Activated T-cell treated with anti-CD3 and anti-CD28 coated beads for 24 hours (primary cell): ENCODE results near the gene SMAD4.
"Not testable (repeated sequence)": the region's sequence is repeated elsewhere in the genome, so short reads cannot be mapped to it uniquely, and the experiment has no call there.

Experiments used
- DNase-seq: peaks from one replicate; pipeline ENCODE4 v3.0.0-alpha.2; 2020; ENCODE audit warnings: low read depth

The SMAD4 gene

GRCh38 chr18:51029694-51030536, at the start of gene SMAD4:
Gene SMAD4, plus strand, starts transcription at chr18:51030213. Its CDS starts 16,834 bp downstream, at chr18:51047047.
- DNase-seq: peak; percentile 96

DNA sequence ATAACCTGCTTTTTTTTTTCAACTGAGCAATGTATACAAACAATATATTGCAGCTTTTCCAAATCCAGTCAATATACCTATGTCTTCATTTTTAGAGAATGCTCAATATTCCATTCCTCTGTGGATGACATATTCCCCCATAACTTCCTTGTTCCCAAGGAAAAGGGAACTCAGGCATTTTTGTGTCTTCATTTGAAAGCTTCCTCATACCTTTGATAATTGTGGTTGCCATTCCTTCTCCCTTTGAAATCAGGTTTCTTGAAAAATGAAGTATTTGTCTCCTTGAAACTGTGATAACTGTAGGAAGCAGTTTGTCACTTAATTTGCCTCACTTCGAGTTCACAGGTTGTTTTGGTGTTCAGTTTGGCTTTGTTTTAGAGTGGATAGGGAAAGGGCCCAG, 48.6 kb upstream of the SMAD4 start:
- no peak for DNase-seq

DNA sequence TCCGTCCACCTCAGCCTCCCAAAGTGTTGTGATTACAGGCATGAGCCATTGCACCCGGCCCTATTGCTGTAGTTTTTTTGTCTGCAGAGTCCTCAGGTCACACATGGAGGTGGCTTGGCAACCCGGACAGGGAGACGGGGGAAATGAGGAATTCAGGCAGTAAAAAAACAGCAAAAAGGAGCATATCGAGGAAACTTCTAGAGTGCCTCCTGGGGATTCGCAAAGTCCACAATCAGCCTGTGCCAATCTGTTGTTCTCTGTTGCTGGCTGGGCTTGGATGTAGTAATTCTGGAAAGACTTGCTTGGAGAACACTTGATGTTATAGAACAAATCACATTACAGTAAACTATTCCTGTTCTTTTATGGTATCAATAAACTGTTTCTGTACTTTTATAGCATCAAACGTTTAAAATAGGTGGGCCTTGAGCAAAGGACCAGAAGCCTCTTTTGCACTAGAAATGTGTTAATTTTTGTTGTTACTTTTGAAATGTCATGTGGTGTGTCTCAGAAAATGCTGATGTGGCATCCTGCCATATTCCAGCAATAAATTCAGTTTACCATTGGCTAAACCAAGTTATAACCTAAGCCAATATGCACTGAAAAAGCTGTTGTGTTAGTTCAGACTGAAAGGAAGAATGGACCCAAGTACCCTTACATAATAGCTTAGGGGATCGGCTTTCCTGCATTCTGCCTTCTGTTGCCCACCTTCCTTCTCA, 47.8 kb upstream of the SMAD4 start:
- DNase-seq: no peak

DNA sequence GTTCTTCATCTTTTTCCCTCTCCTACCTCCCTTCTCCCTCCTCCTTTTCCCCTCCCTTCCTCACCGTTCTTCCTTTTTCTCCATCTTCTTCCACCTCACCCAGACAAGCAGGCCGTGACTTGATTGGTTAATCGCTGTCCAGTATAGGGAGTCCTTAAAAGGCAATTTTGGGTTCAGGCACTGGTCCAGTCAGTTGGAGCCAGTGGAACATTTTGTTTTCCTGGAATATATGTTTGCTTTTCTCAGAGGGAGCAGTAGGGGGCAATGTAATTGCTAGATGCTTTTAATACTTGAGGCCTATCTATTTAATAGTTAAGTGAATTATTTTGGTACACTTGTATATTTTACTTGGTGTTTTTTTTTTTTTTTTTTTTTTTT, 47.2 kb upstream of the SMAD4 start:
- DNase-seq: no peak

GRCh38 chr18:50986360-50987087, 43.5 kb upstream of the SMAD4 start:
- DNase-seq: no peak

- DNase-seq: no peak
Measured at GRCh38 chr18:50987261-50987660, 42.8 kb upstream of the SMAD4 start.

DNA sequence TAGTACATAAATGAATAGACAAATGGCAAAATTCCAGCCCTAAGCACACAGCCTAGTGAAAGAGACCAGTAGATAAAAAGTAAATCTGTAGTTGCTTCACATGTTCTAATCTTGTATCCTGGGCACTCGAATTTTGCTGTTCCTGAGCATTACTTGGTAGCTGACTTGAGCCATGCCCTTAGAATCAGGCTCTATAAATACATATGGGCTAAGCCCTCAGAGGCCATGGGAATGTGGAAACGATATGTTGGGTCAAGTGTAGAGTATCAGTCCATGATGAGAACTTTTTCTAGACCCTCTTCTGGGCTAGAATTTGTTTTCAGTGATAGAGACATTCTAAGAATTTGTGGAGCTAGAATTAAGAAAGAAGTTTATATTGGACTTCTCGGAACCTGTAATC, 40.3 kb upstream of the SMAD4 start:
- no peak for DNase-seq

DNA sequence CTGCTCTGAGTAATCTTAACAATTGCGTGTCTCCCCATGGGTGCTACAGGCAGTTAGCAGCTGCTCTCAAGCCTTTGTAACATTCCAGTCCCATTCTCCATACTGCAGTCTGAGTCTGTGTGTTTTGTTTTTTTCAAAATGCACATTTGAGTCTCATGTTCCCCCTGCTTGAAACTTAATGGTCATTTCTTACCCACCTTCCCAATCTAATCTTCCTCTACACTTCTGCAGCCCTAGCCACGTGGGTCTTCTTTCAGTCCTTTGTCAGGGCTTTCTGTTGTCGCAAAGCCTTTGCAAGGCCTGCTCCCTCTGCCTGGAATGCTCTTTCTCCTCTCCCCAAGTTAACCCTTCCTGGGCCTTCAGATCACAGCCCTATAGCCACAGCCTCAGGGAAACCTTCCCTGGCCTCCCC, 37.7 kb upstream of the SMAD4 start:
- DNase-seq: no peak

GRCh38 chr18:50994031-50994430, 36.0 kb upstream of the SMAD4 start:
- DNase-seq: no peak

- DNase-seq: not testable (repeated sequence)
Measured at GRCh38 chr18:51003174-51003573, 26.8 kb upstream of the SMAD4 start.

DNA sequence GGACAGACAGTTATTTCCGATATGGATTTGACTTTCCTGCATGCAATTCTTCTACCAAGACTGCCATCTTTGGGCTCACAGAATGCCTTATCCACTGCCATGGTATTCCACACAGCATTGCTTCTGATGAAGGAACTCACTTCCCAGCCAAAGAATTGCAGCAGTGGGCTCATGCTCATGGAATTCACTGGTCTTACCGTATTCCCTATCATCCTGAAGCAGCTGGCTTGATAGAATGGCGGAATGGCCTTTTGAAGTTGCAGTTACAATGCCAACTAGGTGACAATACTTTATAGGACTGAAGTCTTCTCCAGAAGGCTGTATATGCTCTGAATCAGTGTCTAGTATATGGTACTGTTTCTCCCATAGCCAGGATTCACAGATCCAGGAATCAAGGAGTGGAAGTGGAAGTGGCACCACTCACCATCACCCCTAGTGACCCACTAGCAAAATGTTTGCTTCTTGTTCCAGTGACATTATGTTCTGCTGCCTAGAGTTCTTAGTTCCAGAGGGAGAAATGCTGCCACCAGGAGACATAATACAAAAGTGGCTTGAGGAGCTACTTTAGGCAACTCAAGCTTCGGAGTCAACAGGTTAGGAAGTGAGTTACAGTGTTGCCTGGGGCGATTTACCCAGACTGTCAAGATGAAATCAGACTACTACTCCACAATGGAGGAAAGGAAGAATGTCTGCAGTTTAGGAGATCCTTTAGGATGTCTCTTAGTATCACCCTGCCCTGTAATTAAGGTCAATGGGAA, 23.8 kb upstream of the SMAD4 start:
- no peak for DNase-seq

DNA sequence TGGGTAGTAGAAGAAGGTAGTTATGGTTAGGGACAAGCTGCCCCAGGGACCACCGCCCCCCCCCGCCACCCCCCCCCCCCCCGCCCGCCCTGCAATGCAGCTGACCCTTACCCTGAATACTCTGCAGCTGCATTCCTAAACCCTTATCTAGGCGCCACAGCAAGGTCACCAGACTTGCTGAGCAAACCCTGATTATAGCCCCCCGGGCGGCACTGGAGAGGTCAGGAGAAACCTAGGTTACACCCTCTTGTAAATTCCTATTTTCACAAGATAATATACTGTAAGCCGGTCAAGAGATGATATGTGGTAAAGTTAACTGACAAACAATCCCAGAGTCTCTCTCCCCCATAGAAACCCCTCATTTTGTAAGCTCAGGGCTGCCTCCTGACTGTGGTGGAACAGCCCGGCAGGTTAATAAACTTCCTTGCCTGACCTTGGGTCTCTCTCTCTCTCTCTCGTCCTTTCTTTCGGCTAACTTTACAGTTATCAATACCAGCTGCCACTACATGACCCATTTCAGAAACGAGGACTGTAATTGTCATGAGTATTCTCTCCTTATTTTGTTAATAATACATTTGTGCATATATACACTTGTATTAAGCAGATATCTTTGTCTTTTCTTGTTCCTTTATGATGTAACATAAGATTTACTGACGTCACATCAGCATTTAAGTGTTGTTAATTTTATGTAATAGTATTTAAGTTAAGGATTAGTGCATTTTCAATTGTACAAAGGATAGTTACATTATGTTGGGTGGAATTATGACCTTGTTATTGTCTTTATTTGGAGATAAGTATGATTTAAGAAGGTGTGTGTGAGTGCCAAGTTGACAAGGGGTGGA, 22.8 kb upstream of the SMAD4 start:
- no peak for DNase-seq

GRCh38 chr18:51007790-51008139, 22.2 kb upstream of the SMAD4 start:
- no peak for DNase-seq

DNA sequence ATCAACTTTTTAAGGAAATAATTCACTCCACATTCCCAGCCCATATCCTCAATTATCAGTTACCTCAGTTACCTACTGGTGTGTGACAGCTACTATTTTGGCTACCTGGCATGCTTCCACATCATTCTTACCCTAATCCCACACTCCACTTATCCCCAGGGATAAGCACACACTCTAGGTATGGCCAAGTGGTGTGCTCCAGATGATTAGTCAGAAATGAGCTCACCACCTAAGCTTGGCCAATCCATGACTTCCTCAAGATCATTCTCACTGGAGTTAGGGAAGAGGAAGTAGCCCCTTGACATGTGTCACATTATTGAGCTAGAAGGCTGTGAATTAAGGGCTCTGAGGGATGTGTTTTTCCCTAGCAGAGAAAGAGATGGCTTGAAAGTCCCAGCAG, 20.9 kb upstream of the SMAD4 start:
- DNase-seq: no peak

- DNase-seq: no peak
Measured at GRCh38 chr18:51010218-51010617, 19.8 kb upstream of the SMAD4 start.

GRCh38 chr18:51011709-51012108, 18.3 kb upstream of the SMAD4 start:
- no peak for DNase-seq

DNA sequence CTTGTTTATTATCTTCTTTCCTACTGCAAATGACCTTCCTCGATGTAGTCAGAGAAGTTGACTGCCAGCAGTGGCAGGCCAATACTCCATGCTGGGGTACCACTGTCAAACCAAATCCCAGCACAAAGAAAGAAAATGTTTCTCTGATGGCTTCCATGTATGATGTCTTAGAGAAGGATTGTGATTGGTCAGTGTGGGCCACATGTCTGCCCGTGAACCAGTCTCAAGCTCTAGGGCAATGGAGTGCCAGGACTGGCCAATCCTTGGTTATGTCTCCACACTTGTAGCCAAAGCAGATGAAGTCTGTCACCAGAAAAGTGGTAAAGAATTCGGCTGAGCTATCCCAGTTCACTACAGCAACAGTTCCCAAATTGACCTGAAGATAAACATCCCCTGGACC, 17.6 kb upstream of the SMAD4 start:
- no peak for DNase-seq

DNA sequence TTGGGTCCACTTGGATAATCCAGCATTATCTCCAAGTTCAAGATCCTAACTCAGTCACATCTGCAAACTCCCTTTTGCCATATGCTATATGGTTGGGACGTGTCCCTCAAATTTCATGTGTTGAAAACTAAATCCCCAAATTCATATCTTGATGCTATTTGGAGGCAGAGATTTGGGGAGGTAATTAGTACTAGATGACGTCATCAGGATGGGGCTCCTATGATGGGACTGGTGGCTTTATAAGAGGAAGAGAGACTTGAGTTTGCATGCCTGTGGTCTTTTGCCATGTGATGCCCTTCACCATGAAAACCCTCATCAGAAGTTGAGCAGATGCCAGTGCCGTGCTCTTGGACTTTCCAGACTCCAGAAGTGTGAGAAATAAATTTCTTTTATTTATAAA, 16.8 kb upstream of the SMAD4 start:
- DNase-seq: no peak

DNA sequence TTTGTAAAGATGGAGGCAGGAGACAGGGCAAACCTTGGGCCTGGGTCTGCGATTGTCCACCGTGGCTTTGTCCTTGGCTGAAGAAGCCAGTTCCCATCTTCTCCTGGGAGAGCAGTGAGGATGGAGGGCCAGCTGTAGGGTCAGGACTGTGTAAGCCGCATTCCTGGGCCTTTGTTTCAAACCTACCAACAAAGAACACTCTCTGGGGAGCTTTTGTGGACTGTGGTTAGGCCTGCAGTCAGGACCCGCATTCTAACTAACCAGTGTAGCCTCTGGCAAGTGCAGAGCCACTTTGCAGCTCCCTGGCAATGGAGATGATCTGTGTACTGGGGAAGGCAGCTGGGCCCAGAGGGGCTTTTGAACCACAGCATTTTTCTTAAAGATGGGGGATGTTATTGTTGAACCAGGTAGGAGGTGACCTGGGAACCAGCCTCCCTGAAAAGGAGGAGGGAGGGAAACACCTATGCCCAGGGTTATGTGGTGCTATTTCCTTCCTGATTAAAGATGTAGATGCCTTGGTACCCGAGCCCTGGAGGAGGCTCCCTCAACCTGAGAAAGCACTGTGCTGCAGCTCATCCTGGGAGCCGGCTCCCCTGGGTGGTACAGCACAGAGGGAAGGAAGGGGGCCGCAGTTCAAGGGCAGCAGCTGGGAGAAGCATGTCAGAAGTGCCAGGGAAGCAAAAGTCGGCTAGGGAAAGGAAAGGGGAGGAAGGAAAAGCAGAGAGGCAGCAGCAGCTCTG, 12.7 kb upstream of the SMAD4 start:
- DNase-seq: no peak

DNA sequence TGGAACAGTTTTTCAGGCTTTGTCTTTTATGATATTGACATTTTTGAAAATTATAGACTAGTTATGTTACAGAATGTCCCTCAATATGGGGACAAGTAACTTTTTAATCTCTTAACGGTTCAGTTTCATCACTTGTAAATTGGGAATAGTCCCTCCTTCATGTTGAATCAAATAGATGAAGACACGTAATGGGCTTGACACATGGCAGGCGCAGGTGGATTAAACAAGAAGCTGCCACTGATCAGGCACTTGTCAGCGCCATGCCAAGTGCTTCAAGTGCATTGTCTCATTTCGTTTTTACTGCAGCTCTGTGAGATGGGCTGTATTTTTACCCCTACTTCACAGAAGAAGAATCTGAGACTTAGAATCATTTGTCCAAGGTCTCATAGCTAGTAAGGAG, 9.5 kb upstream of the SMAD4 start:
- DNase-seq: no peak
